ENCODE results near the gene NYNRIN.

The NYNRIN gene

DNA sequence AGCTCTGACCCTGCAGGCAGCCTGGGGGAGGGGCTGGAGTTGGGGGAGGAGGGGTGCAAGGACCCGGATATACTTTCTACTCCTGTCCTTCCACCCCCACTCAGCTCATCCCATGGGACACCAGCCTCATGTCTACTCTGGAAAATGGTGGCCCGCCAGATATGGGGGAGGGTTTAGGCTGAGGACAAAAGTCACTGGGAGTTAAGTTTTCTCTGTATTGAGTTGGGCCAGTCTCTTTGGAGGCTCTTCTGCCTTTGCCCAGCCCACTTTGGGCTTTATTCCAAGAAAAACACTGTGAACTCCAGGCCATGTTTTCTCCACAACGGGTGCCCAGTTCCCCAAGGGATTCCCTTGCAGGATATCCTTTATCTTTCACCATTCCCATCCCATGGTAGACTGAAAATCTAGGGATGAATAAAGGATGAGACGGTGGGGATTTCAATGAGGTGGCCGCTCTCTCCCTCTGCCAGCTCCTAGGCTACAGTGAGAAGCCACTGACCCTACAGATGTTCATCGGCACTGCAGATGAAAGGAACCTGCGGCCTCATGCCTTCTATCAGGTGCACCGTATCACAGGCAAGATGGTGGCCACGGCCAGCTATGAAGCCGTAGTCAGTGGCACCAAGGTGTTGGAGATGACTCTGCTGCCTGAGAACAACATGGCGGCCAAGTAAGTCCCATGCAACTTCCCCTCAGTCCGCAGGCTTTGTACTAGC lies 25.9 kb upstream of the NYNRIN start:
- DNase-seq (ENCODE audit: insufficient read length) (no peak), FAIRE-seq (no peak)
- no peak for TF ChIP-seq POLR2AphosphoS5 (IDR thresholded peaks at IDR 0.05; ENCODE audit: low read depth, low read length)
- TF ChIP-seq POLR2A (IDR thresholded peaks at IDR 0.05; ENCODE audit: low read depth, low read length): no peak
- no peak for TF ChIP-seq TAF1 (IDR thresholded peaks at IDR 0.05; ENCODE audit: borderline replicate concordance, low read depth, low read length)

DNA sequence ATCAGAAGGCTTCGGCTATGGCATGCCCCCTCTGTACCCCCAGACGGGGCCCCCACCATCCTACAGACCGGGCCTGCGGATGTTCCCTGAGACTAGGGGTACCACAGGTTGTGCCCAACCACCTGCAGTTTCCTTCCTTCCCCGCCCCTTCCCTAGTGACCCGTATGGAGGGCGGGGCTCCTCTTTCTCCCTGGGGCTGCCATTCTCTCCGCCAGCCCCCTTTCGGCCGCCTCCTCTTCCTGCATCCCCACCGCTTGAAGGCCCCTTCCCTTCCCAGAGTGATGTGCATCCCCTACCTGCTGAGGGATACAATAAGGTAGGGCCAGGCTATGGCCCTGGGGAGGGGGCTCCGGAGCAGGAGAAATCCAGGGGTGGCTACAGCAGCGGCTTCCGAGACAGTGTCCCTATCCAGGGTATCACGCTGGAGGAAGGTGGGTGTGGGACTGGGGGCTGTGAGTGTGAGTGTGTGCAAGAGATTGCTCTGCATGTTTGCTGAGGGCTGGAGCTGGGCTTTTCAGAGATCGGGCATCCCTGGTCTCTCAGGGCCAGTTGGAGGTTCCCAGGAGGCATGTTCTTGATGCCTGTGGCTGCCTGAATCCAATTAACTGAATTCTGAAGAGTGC lies 22.2 kb upstream of the NYNRIN start:
- DNase-seq (ENCODE audit: insufficient read length) (no peak), FAIRE-seq (no peak)
- TF ChIP-seq POLR2AphosphoS5 (IDR thresholded peaks at IDR 0.05; ENCODE audit: low read depth, low read length) (no peak), TAF1 (IDR thresholded peaks at IDR 0.05; ENCODE audit: borderline replicate concordance, low read depth, low read length) (no peak), POLR2A (IDR thresholded peaks at IDR 0.05; ENCODE audit: low read depth, low read length) (no peak)

DNA sequence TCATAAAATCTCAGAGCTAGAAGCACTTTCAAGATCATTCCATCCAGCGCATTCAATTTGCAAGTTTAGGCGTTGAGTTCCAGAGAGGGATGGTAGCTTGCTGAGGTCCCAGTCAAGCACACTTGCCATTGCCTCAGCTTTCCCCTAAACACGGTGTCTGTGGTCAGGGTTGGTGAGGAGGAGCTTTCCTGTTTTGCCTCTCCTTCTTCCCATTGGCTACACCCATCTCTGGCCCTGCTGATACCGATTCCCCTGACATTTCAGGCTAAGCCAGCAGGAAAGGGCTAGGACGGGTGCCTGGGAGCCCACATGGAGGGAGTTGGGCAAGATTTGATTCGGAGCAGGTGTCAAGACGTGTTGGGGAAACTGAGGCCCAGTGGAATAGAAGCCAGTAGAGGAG lies 21.7 kb upstream of the NYNRIN start:
- DNase-seq (ENCODE audit: insufficient read length): no peak
- no peak for FAIRE-seq
- TF ChIP-seq POLR2AphosphoS5 (IDR thresholded peaks at IDR 0.05; ENCODE audit: low read depth, low read length) (no peak), POLR2A (IDR thresholded peaks at IDR 0.05; ENCODE audit: low read depth, low read length) (no peak), TAF1 (IDR thresholded peaks at IDR 0.05; ENCODE audit: borderline replicate concordance, low read depth, low read length) (no peak)

DNA sequence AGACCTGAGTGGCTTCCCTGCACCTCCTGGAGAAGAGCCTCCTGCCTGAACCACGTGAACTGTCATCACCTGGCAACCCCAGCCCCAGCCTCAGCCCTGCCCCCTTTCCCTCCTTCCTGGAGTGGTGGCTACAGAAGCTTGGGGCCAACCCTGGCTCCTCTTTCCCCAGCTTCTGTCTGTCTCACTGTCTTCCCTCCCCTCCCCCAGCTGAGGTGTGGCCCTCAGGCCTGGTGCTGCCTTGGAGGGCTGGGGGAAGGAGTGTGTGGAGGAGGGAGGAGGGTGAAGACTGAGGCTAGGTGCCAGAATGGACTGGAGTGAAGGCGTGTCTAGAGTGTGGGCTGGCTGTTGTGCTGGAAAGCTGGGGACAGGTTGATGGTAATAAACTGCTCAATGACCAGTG lies 21.1 kb upstream of the NYNRIN start:
- DNase-seq (ENCODE audit: insufficient read length) (no peak), FAIRE-seq (no peak)
- TF ChIP-seq TAF1 (IDR thresholded peaks at IDR 0.05; ENCODE audit: borderline replicate concordance, low read depth, low read length) (no peak), POLR2A (IDR thresholded peaks at IDR 0.05; ENCODE audit: low read depth, low read length) (no peak), POLR2AphosphoS5 (IDR thresholded peaks at IDR 0.05; ENCODE audit: low read depth, low read length) (no peak)

DNA sequence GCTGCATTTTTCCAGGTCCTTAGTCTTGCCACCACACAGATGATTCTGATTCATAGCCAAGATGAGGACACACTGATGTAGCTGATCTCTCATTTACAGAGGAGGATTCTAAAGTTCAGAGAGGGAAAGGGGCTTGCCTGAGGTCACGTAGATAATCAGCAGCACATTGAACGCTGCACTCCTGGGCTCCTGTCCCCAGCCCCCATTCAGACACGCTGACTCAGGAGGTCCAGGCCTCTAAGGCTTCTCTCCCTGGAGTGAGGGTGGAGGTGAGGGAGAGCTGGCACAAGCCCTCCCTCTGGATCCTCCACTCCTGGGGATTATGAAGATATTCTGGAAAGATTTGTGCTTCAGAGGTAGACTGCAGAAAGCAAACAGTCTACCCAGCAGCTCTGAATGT lies 20.5 kb upstream of the NYNRIN start:
- no peak for FAIRE-seq
- DNase-seq (ENCODE audit: insufficient read length): no peak
- TF ChIP-seq POLR2A (IDR thresholded peaks at IDR 0.05; ENCODE audit: low read depth, low read length): no peak
- TF ChIP-seq POLR2AphosphoS5 (IDR thresholded peaks at IDR 0.05; ENCODE audit: low read depth, low read length): no peak
- no peak for TF ChIP-seq TAF1 (IDR thresholded peaks at IDR 0.05; ENCODE audit: borderline replicate concordance, low read depth, low read length)

DNA sequence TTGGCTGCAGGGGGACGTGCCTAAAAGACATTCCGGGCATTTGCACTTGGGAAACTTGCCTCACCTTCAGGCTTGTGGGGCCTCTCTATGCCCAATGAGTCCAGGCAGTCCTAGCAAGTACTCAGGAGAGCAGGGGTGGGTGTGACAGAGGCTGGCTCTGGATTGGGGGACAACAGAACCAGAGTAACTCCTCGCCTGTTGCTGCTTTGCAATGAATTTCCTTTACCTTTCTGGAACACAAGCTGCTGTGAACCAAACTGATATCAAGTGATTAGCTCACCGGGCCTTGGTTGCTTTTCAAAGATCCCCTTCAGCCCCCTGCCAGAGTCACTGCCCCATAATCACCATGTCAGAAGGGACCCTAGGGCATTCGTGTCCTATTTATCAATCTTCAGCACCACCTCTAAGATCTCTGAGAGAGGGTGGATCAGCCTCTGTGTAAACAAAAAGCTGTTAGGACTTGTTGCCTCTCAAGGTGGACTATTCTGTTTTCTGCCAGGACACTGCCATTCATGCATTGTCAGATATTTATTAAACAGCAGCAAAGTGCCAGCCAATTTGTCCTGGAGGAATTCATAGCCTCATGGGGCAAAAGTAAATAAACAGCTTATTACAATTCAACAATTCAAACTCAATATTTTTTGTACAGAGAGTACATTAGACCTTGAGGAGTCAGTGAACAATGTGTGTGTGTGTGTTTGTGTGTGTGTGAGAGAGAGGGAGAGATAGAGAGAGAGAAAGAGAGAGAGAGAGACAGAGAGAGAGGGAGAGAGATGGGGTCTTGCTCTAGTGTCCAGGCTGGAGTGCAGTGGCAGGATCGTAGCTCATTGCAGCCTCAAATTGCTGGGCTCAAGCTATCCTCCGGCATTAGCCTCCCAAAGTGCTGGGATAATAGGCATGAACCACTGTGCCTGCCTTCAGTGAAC lies 19.6 kb upstream of the NYNRIN start:
- DNase-seq (ENCODE audit: insufficient read length) (no peak), FAIRE-seq (no peak)
- no peak for TF ChIP-seq POLR2AphosphoS5 (IDR thresholded peaks at IDR 0.05; ENCODE audit: low read depth, low read length)
- TF ChIP-seq POLR2A (IDR thresholded peaks at IDR 0.05; ENCODE audit: low read depth, low read length): no peak
- no peak for TF ChIP-seq TAF1 (IDR thresholded peaks at IDR 0.05; ENCODE audit: borderline replicate concordance, low read depth, low read length)

DNA sequence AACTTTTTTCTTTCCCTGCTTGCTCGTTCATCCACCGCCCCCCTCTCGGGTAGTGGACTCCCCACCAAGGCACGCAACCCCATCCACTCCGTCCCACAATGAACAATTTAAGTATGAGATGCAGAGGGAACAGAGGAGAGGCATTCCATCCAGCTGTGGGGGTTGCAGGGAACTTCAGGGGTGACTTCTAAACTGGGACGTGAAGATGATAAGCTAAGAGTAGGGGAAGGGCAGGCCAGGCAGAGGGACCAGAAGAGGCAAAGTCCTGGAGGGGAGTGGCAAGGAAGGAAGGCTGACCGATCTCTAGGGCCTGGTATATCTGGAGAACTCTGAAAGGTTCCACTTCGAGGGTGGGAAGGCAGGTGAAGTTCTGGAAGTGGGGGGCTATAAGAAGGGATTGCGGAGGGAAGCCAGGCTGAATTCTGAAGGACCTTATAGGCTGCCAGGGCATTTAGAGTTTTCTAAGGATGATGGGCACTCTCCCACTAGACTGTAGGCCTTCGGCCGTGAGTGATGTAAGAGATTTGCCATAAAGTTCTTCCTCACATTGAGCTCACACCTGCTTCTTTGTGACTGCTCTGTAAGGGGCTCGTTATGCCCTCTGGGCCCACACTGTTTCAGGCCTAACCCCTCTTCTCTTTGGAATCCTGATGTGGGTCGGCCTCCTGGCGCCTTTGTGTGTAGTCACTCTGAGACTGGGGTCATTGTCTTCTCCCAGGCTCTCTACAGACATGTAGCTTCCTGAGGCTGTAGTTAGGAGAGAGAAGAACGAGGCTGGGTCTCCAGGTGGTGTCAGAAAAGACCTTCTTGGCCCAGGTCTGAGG lies 18.7 kb upstream of the NYNRIN start:
- FAIRE-seq (no peak), DNase-seq (ENCODE audit: insufficient read length) (no peak)
- TF ChIP-seq POLR2A (IDR thresholded peaks at IDR 0.05; ENCODE audit: low read depth, low read length) (no peak), TAF1 (IDR thresholded peaks at IDR 0.05; ENCODE audit: borderline replicate concordance, low read depth, low read length) (no peak), POLR2AphosphoS5 (IDR thresholded peaks at IDR 0.05; ENCODE audit: low read depth, low read length) (no peak)

DNA sequence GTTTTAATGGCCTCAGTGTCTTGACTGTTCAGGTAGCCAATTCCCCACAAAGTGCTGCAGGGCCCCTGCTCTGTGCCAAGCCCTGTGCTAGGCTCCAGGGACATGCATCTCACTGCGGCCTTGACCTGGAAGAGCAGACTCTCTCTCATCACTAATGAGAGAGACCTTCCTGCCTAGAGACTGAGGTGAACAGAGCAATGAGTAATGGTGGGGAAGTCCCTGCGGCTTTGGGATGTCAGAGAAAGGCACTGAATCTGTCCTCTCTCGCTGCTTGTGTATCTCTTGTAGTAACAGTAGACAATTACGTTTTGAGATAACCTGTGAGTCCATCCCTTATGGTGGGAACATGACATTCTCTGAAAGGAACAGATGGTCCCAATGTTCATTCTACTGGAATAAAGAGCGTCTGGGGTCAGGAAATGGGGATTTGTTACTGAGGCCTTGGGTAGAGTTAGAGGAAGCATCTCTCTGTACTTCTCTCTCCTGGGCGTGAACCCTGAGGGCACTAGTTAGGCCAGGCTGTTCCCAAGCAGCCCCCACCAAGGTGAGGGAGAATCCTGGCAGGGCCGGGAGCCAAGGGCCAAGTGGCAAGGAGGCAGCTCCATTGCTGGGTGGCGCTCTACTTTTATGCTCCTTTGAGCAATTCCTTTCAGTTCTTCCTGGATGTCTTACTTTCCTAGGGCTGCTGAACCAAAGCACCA lies 17.3 kb upstream of the NYNRIN start:
- DNase-seq (ENCODE audit: insufficient read length): no peak
- no peak for TF ChIP-seq TAF1 (IDR thresholded peaks at IDR 0.05; ENCODE audit: borderline replicate concordance, low read depth, low read length)
- no peak for FAIRE-seq

DNA sequence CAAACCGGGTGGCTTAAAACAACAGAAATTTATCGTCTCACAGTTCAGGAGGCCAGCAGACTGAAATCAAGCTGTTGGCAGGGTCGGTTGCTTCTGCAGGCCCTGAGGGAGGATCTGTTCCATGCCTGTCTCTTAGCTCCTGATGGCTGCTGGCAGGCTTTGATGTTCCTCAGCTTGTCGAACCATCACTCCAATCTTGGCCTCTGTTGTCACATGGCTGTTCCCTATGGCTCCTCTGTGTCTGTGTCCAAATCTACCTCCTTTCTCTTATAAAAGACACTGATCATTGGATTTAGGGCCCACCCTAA lies 16.8 kb upstream of the NYNRIN start:
- FAIRE-seq (no peak), DNase-seq (ENCODE audit: insufficient read length) (no peak)
- TF ChIP-seq POLR2AphosphoS5 (IDR thresholded peaks at IDR 0.05; ENCODE audit: low read depth, low read length) (no peak), POLR2A (IDR thresholded peaks at IDR 0.05; ENCODE audit: low read depth, low read length) (no peak), TAF1 (IDR thresholded peaks at IDR 0.05; ENCODE audit: borderline replicate concordance, low read depth, low read length) (no peak)

DNA sequence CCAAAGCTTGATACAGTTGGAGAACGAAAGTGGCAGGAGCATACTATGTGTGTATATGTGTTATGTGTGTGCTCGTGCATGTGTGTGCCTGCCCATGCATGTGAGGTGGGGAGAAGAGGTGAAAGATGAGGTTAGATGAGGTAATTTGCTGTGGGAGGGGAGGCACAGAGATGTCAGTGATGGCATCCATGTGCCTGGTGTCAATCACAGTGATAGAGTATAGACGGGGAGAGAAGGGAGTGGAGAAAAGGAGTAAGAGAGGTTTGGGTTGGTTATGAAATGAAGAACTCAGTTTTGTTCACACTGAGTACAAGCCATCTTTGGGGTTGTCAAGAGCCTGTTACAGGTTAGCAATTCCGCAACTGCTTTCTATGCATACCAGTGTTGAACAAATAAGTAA lies 14.6 kb upstream of the NYNRIN start:
- TF ChIP-seq POLR2A (IDR thresholded peaks at IDR 0.05; ENCODE audit: low read depth, low read length): no peak
- no peak for TF ChIP-seq POLR2AphosphoS5 (IDR thresholded peaks at IDR 0.05; ENCODE audit: low read depth, low read length)
- no peak for TF ChIP-seq TAF1 (IDR thresholded peaks at IDR 0.05; ENCODE audit: borderline replicate concordance, low read depth, low read length)
- DNase-seq (ENCODE audit: insufficient read length) (no peak), FAIRE-seq (no peak)
